ENCODE results near the gene ALCAM. TPM values are rescaled to one million over a fixed set of nuclear protein-coding genes. Genes with fewer than 3 reads are reported as not detected.

ALCAM gene
- total RNA-seq, 2 experiments from 2014 or later, result 47.7 to 51.3 TPM

DNA sequence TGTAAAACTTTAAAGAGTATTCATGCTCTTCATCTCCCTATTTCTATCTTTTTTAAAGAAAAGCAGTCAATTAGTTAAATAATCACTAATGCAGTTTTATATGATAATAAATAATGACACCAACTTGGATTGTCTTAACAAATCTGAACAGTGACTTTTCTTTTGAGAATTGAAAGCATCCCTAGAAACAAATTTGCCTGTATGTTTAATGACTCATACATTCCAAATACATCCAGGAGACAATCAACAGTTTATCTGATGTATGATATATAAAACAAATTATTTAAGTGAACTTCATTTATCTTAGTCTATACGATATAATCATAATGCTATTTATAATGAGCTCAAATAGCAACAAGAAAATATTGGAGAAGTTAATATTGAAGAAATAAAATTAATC, 78.0 kb downstream of the ALCAM start:
- Histone ChIP-seq H3K79me2 (ENCODE audit: insufficient read depth, low read depth, low read length) (no peaks in the 10 kb centered on the region), H3K27ac (ENCODE audit: low read depth, low read length, poor library complexity, severe bottlenecking) (no peak overlapping the region), H3K36me3 (ENCODE audit: insufficient read depth, low read length) (no peaks in the 10 kb centered on the region), H3K9me3 (ENCODE audit: low read length) (no peaks in the 10 kb centered on the region), H3K4me3 (ENCODE audit: low read depth, low read length, poor library complexity, severe bottlenecking) (no peak overlapping the region), H3K9me2 (ENCODE audit: insufficient read depth, low read length) (no peaks in the 10 kb centered on the region), H4K20me1 (ENCODE audit: insufficient read depth, low read length) (no peaks in the 10 kb centered on the region; the same call in none of the 2 replicates), H3K4me1 (ENCODE audit: insufficient read depth, low read length, poor library complexity, severe bottlenecking) (no peaks in the 10 kb centered on the region), H2AFZ (ENCODE audit: low read length) (no peak overlapping the region), H3K4me2 (ENCODE audit: low read length) (no peak overlapping the region)
- intact Hi-C loops (cut with micrococcal nuclease; ENCODE audit: unreplicated experiment), result no loop called here
- ChIA-PET CTCF (ENCODE audit: unreplicated experiment) (no interaction called here), POLR2A (interaction anchor here (0.7 kb wide), 2 partner anchors 33 to 401 kb away, joined by 3 read pairs; no protein-coding TSS in a partner anchor)
- BruUV-seq (replicated peaks), result no TSS peak
- TF ChIP-seq CTCF (conservative IDR thresholded peaks at IDR 0.05; ENCODE audit: low read length) (no peak), EZH2phosphoT487 (IDR thresholded peaks at IDR 0.05; ENCODE audit: borderline replicate concordance, low read depth, low read length) (no peak)
- no peak for DNase-seq (ENCODE audit: low spot score)

- no peak for DNase-seq (ENCODE audit: low spot score)
- Histone ChIP-seq H3K79me2 (ENCODE audit: insufficient read depth, low read depth, low read length) (no peaks in the 10 kb centered on the region), H3K27ac (ENCODE audit: low read depth, low read length, poor library complexity, severe bottlenecking) (no peak overlapping the region), H3K9me3 (ENCODE audit: low read length) (no peaks in the 10 kb centered on the region), H3K36me3 (ENCODE audit: insufficient read depth, low read length) (no peaks in the 10 kb centered on the region), H3K4me1 (ENCODE audit: insufficient read depth, low read length, poor library complexity, severe bottlenecking) (no peaks in the 10 kb centered on the region), H4K20me1 (ENCODE audit: insufficient read depth, low read length) (no peaks in the 10 kb centered on the region; the same call in none of the 2 replicates), H3K4me3 (ENCODE audit: low read depth, low read length, poor library complexity, severe bottlenecking) (no peak overlapping the region), H3K9me2 (ENCODE audit: insufficient read depth, low read length) (no peaks in the 10 kb centered on the region), H3K4me2 (ENCODE audit: low read length) (no peak overlapping the region), H2AFZ (ENCODE audit: low read length) (no peak overlapping the region)
- intact Hi-C loops (cut with micrococcal nuclease; ENCODE audit: unreplicated experiment), result no loop called here
- TF ChIP-seq EZH2phosphoT487 (IDR thresholded peaks at IDR 0.05; ENCODE audit: borderline replicate concordance, low read depth, low read length) (no peak), CTCF (conservative IDR thresholded peaks at IDR 0.05; ENCODE audit: low read length) (no peak)
- ChIA-PET POLR2A (interaction anchor here (0.8 to 1.5 kb wide), 6 partner anchors 9 to 69 kb away, joined by 3 to 7 read pairs (median 3); no protein-coding TSS in a partner anchor), CTCF (ENCODE audit: unreplicated experiment) (interaction anchor here (1.3 kb wide), 1 partner anchor 10 kb away, joined by 4 read pairs; no protein-coding TSS in a partner anchor)
- BruUV-seq (replicated peaks), result no TSS peak
These were observed 81.8 kb downstream of the ALCAM start for GRCh38 chr3:105448338-105448982.

DNA sequence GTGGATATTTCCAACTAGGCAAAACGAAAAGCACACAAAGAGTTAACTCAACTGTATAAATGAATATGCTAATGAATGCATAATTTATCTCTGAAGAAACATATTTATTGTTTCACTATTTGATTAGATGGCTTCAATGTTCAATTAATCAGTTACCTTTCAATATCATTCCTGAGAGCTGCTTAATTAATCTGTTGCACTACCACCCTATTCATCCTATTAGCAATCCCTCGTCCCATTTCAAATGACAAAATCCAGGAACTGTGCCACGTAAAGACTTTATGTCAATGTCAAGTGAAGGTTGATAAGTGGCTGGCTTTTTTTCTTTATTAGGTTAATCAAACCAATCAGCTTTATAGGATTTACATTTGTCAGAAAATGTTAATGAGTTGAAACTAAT, 82.7 kb downstream of the ALCAM start:
- no peaks in the 10 kb centered on the region; the same call in none of the 2 replicates for H4K20me1 ChIP-seq (ENCODE audit: insufficient read depth, low read length)
- H3K27ac ChIP-seq (ENCODE audit: low read depth, low read length, poor library complexity, severe bottlenecking), result no peak overlapping the region
- ChIA-PET CTCF (ENCODE audit: unreplicated experiment) (interaction anchor here (1.3 kb wide), 1 partner anchor 9 kb away, joined by 4 read pairs; no protein-coding TSS in a partner anchor), POLR2A (interaction anchor here (0.6 to 1.3 kb wide), 4 partner anchors 20 to 881 kb away, joined by 3 to 4 read pairs (median 3); no protein-coding TSS in a partner anchor)
- H3K4me2 ChIP-seq (ENCODE audit: low read length), result no peak overlapping the region
- peaks cover 3% of the 10 kb centered on the region; the same call in 1 of the 2 replicates for H3K79me2 ChIP-seq (ENCODE audit: insufficient read depth, low read depth, low read length)
- no peak overlapping the region for H3K4me3 ChIP-seq (ENCODE audit: low read depth, low read length, poor library complexity, severe bottlenecking)
- no peak for TF ChIP-seq CTCF (conservative IDR thresholded peaks at IDR 0.05; ENCODE audit: low read length)
- TF ChIP-seq EZH2phosphoT487 (IDR thresholded peaks at IDR 0.05; ENCODE audit: borderline replicate concordance, low read depth, low read length), result no peak
- intact Hi-C loops (cut with micrococcal nuclease; ENCODE audit: unreplicated experiment), result no loop called here
- no peak overlapping the region for H2AFZ ChIP-seq (ENCODE audit: low read length)
- H3K4me1 ChIP-seq (ENCODE audit: insufficient read depth, low read length, poor library complexity, severe bottlenecking), result no peaks in the 10 kb centered on the region
- DNase-seq (ENCODE audit: low spot score), result no peak
- H3K9me2 ChIP-seq (ENCODE audit: insufficient read depth, low read length), result no peaks in the 10 kb centered on the region
- H3K9me3 ChIP-seq (ENCODE audit: low read length), result no peaks in the 10 kb centered on the region
- no TSS peak for BruUV-seq (replicated peaks)
- H3K36me3 ChIP-seq (ENCODE audit: insufficient read depth, low read length), result no peaks in the 10 kb centered on the region

Measured in OCI-LY7 (cell line).